ENCODE results near the gene KCMF1.

KCMF1 gene

GRCh38 chr2:85077859-85078419 is 107.0 kb downstream of the KCMF1 start:
- no peak overlapping the region for H3K27ac ChIP-seq
- TF ChIP-seq CTCF (IDR thresholded peaks at IDR 0.05): no peak
- H3K4me3 ChIP-seq (ENCODE audit: low read depth in 1 of 2, low read length in 1 of 2): no peak overlapping the region
- H3K27me3 ChIP-seq: peaks cover 7% of the 10 kb centered on the region
- H3K4me1 ChIP-seq (ENCODE audit: control insufficient read depth in 1 of 2, insufficient read depth in 1 of 2, low read depth in 1 of 2, low read length in 1 of 2): no peaks in the 10 kb centered on the region
- H3K9me3 ChIP-seq: no peaks in the 10 kb centered on the region
- no peaks in the 10 kb centered on the region for H3K36me3 ChIP-seq

GRCh38 chr2:85078536-85078935 is 107.6 kb downstream of the KCMF1 start:
- Histone ChIP-seq H3K4me3 (ENCODE audit: low read depth in 1 of 2, low read length in 1 of 2) (no peak overlapping the region), H3K4me1 (ENCODE audit: control insufficient read depth in 1 of 2, insufficient read depth in 1 of 2, low read depth in 1 of 2, low read length in 1 of 2) (no peaks in the 10 kb centered on the region), H3K27ac (no peak overlapping the region), H3K27me3 (peaks cover 7% of the 10 kb centered on the region), H3K36me3 (no peaks in the 10 kb centered on the region), H3K9me3 (no peaks in the 10 kb centered on the region)
- no peak for TF ChIP-seq CTCF (IDR thresholded peaks at IDR 0.05)

- Histone ChIP-seq H3K36me3 (no peaks in the 10 kb centered on the region), H3K27ac (no peak overlapping the region), H3K4me3 (ENCODE audit: low read depth in 1 of 2, low read length in 1 of 2) (no peak overlapping the region), H3K4me1 (ENCODE audit: control insufficient read depth in 1 of 2, insufficient read depth in 1 of 2, low read depth in 1 of 2, low read length in 1 of 2) (no peaks in the 10 kb centered on the region), H3K27me3 (peaks cover 26% of the 10 kb centered on the region), H3K9me3 (no peaks in the 10 kb centered on the region)
- TF ChIP-seq CTCF (IDR thresholded peaks at IDR 0.05): no peak
Observed at GRCh38 chr2:85083092-85083491, 112.1 kb downstream of the KCMF1 start.

GRCh38 chr2:85085563-85085962 is 114.6 kb downstream of the KCMF1 start:
- Histone ChIP-seq H3K9me3 (no peaks in the 10 kb centered on the region), H3K27me3 (peaks cover 26% of the 10 kb centered on the region), H3K4me1 (ENCODE audit: control insufficient read depth in 1 of 2, insufficient read depth in 1 of 2, low read depth in 1 of 2, low read length in 1 of 2) (no peaks in the 10 kb centered on the region), H3K27ac (no peak overlapping the region), H3K36me3 (no peaks in the 10 kb centered on the region), H3K4me3 (ENCODE audit: low read depth in 1 of 2, low read length in 1 of 2) (no peak overlapping the region)
- no peak for TF ChIP-seq CTCF (IDR thresholded peaks at IDR 0.05)

- H3K4me3 ChIP-seq (ENCODE audit: low read depth in 1 of 2, low read length in 1 of 2): no peak overlapping the region
- H3K9me3 ChIP-seq: no peaks in the 10 kb centered on the region
- no peak overlapping the region for H3K27ac ChIP-seq
- no peaks in the 10 kb centered on the region for H3K36me3 ChIP-seq
- TF ChIP-seq CTCF (IDR thresholded peaks at IDR 0.05): no peak
- peaks cover 19% of the 10 kb centered on the region for H3K27me3 ChIP-seq
- H3K4me1 ChIP-seq (ENCODE audit: control insufficient read depth in 1 of 2, insufficient read depth in 1 of 2, low read depth in 1 of 2, low read length in 1 of 2): no peaks in the 10 kb centered on the region
Observed at GRCh38 chr2:85087541-85087940, 116.6 kb downstream of the KCMF1 start.

- Histone ChIP-seq H3K27me3 (peaks cover 19% of the 10 kb centered on the region), H3K36me3 (no peaks in the 10 kb centered on the region), H3K4me3 (ENCODE audit: low read depth in 1 of 2, low read length in 1 of 2) (no peak overlapping the region), H3K27ac (no peak overlapping the region), H3K4me1 (ENCODE audit: control insufficient read depth in 1 of 2, insufficient read depth in 1 of 2, low read depth in 1 of 2, low read length in 1 of 2) (no peaks in the 10 kb centered on the region), H3K9me3 (no peaks in the 10 kb centered on the region)
- TF ChIP-seq CTCF (IDR thresholded peaks at IDR 0.05): no peak
Observed at GRCh38 chr2:85088921-85089320, 118.0 kb downstream of the KCMF1 start.

Measured in neutrophil (primary cell).